NK-92 (cell line): ENCODE results near the gene FBXO46.
"Not testable (repeated sequence)": the region's sequence is repeated elsewhere in the genome, so short reads cannot be mapped to it uniquely, and the experiment has no call there.

Source experiments
- DNase-seq: peaks from one replicate; lab custom pipeline; 2025; ENCODE audit not compliant: unreplicated experiment; lab: John Stamatoyannopoulos, UW

Gene FBXO46

DNA sequence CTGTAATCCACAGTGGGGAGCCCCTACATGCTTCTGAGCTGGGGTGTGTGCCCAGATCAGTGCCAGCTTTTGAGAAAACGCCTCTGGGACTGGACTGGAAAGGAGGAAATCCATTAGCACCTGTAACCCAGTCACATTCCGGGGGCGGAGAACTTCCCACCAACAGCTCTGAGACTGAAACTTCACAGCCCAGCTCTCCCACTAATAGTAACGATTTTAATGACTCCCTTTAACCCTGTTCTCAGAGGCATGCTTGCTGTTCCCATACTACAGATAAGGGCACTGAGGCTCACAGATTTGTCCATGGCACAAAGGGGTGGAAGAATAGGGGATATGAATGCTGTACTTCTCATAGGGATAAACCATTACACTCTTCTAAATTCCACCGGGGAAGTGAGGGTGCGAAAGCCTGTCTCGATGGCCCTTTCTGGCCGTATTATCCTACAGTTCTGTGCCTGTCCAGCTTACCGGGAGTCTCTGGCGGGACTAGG, 851 bp downstream of the FBXO46 start:
- no peak for DNase-seq

DNA sequence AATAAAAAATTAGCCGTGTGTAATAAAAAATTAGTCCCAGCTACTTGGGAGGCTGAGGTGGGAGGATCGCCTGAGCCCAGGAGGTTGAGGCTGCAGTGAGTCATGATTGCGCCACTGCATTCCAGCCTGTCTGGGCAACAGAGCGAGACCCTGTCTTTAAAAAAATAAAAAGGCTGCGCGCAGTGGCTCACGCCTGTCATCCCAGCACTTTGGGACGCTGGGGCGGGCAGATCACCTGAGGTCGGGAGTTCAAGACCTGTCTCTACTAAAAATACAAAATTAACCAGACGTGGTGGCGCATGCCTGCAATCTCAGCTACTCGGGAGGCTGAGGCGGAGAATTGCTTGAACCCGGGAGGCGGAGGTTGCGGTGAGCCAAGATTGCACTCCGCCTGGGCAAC, 2.0 kb downstream of the FBXO46 start:
- not testable (repeated sequence) for DNase-seq

DNA sequence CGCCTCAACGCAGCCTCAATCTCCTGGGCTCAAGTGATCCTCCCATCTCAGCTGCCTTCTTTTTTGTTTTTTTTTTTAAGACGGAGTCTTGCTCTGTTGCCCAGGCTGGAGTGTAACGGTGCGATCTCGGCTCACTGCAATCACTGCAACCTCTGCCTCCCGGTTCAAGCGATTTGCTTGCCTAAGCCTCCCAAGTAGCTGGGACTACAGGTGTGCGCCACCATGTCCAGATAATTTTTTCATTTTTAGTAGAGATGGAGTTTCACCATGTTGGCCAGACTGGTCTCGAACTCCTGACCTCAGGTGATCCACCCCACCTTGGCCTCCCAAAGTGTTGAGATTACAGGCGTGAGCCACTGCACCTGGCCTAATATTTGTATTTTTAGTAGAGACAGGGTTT, 10.6 kb downstream of the FBXO46 start:
- not testable (repeated sequence) for DNase-seq

DNA sequence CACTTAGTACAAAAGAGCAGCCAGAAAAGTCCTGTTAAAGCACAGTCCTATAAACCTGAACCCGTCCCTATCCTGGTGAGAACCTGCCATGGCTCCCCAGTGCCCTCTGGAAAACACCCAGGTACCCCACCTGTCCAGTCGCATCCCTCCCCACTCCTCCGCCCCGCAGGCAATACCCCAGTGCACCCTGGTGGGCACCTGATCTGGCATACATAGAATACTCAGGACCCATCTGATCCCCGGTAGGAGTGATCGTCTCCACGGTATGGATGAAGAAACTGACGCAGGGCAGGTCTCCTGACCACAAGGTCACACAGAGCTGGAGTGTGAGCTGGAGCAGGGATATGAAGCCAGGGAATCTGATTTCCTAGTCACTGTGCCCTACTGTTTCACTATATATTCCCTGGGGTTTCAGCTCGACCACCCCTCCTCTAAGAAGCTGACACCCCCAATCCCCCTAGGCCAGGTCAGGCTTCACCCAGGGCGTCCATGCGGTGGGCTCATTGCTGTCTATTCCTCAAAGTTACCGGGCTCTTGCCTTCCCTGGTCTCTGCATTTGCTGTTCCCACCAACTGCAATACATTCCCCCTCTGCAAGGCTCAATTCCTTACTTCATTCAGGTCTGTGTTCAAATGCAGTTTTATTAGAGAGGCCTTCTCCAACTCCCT, 12.6 kb downstream of the FBXO46 start:
- DNase-seq, result no peak

DNA sequence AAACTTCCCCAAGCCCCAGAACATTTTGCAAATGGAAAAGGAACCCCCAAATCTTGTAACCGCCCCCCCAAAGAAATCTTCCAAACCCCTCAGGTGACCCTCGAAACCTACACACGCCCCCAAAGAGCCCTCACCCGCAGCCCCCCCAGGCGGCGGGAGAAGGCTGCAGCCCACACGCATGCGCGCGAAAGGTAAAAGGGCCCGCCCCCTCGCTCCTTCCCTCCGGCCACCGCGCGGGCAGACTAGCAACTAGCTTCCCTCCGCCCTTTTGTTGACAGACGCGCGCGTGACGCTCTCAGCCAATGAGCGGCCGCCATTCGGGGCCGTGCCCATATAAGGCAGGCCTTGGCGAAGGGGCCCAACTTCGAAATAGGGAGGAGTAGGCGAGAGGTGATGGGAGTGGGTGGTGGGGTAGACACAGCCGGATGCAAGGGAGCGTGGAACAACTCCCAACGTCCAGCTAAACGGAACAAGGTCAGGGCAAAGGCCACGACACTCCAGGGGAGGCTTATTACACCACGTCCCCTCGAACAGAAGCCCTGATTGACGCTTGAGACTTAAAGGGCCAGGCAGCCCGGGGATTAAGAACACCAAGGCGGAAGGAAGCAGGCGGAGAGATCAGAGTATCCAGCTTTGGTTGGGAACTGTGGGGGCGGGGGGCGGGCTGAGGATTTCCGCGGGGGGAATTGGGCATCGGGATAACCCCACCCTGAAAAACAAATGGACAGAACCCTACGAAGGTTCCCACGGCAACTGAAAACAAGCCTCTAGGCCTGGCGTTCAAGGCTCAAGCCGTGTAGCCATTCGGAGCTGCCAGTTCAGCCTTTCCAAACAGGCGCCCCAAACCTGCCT, 13.3 kb downstream of the FBXO46 start:
- DNase-seq, result peak; percentile 87

DNA sequence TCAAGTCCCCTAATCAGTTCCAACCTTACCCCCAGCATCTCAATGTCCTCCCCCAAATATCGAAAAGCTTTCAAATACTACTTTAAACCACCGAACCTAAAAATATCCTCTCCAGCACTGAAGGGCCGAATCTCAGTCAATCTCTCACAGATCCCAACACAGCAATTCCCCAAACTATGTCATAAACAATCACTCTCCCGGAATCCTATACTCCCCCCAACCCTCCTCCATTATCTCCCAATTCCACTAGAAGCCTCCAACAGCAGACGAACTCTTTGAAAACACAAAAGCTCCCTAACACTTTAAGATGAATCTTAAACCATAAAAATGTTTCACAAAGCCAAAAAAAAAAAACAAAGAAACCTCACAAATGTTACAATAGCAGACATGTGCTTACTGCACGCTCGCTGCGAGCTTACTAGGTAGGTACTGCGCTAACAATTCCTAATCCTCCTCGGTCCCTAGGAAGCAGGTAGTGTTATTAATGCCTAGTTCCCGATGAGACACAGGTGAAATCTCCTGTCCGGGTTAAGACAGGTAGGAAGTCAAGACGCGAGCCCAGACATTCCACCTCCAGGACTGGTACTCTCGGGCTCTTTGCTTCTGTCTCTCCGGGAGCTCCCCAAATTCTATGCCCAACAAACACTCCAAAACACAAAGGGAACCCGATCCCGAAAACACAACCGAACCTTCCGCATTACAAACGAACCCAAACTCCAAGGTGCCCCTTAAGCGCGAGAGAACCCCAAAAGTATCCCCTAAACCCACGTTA, 14.2 kb downstream of the FBXO46 start:
- no peak for DNase-seq

DNA sequence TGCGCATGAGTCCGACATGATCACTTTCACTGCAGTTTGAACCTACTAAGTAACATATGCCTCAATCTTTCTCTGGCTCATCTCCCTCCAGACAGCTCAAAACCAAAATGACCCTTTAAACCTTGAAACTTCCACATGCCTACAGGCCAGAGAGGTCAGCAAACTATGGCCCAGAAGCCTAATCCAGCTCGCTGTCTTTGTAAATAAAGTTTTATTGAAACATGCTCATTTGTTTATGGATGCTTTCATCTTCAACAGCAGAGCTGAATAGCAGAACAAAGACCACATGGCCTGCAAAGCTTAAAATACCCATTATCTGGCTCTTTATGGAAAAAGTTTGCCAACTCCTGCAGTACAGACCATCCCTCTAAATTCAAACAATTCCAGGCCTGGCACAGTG, 15.6 kb downstream of the FBXO46 start:
- DNase-seq, result no peak

DNA sequence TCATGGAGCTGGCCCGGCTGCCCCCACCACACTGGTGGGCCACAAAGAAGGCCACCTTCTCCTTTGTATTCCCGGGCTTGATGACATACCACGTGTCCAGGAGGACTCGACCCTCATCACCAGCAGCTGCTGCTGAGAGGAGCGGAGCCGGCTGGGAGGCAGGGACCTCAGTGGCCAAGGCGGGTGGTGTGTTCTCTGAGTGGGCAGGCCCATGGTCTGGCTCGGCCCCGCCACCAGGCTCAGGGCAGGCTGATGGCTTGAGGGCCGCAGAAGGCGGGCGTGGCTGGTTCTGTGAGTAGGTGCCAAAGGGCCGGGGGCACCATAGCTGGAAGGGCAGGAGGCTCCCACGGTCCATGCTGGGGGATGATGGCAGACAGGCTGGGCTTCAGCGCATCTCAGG, 17.6 kb downstream of the FBXO46 start:
- no peak for DNase-seq

DNA sequence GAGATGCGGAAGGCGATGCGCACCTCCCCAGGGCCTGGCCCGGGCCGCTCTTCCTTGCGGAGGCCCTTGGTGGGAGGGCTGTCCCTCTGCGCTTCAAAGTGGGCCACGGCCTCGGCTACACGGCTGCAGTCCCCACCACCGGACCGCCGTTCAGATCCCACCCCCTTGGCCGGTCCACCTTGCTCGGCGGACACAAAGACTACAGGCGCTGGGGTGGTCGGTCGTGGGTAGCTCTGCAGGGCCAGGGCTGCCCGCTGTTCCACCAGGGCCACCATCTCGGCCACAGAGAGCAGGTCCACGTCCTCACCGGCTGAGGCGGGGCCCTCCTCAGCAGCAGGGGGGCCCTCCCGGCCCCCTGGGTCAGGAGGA, 18.0 kb downstream of the FBXO46 start:
- DNase-seq, result no peak

DNA sequence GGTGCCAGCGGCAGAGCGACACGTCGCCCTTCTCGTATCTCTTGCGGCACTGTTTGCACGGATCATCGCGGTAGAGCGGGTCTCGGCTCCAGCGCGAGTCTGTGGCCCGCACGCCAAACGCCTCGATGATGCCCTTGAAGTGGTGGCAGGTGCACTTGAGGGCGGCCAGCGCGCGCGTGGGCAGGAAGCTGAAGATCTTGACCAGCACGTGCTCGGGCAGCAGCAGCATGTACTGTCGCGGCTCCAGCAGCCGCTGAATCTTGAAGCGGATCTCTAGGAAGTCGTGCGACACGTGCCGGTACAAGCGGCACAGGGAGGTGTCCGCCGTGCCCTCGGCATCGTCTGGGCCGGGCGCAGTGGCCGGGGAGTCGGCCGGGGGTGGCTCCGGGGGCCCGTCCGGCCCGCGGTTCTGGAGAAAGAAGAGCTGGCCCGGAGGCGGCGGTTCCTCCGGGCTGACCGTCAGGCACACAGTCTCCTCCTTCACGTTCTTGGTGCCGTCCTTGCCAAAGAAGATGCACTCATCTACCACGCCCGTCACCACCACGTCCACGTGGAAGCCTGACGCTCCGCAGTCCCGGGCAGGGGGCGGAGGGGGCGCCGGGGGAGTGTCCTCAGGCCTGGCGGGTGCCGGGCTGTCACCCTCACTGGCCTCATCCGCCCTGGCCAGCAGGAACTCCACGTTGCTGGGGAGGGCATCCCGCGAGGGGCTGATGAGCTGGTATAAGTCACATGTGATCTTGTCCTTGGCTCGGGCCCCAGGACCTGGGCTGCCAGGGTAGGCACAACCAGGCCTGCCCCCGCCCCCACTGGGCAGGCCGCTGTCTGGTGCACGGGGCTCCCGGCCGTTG, 18.6 kb downstream of the FBXO46 start:
- DNase-seq, result no peak

DNA sequence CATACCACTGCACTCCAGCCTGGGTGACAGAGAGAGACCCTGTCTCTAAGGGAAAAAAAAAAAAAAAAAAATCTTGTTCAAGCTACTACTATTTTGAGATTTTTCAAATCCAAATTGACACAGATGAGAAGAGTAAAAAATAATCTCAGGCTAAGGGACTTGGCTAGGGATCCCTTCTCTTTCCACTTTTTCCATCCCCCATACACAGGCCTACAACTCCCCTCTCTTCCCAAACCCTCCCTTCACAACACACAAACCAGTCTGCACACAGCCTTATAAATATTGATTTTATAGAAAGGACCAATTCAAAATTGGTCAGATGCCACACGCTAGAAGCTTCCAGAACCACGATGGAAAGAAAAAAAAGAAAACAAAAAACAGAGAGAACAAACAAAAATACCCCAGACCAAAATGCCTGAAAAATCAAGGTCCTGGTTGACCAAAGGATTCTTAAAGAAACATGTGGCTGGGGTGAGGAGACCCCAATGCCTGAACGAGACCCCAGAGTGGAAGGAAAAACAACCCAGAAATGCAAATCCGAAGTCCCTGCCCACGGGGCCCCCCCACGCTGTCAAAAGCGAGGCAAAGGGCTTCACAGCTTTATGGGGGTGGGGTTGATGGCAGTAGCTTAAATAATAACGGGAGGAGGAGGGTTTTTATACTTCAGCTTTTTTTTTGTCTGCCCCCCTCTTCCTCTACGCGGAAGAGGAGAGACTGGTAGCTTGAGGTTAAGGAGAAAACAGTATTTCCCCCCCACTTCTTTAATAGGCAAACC, 20.2 kb downstream of the FBXO46 start:
- no peak for DNase-seq

DNA sequence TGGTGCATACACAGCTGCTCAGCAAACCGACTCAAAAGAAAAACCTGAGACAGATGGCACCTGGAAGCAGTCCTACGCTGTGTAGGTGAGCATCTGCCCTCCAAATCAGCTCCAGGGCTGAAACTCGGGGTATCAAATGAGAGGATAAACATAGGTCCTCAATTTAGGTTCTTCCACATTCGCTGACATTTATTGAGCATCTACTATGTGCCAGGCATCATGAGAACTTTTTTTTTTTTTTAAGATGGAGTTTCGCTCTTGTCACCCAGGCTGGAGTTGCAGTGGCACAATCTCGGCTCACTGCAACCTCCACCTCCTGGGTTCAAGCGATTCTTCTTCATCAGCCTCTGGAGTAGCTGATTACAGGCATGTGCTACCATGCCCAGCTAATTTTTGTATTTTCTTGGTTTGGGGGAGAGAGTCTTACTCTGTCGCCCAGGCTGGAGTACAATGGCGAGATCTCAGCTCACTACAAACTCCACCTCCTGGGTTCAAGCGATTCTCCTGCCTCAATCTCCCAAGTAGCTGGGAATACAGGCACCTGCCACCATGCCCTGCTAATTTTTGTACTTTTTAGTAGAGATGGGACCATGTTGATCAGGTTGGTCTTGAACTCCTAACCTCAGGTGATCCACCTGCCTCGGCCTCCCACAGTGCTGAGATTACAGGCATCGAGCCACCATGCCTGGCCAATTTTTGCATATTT, 24.8 kb downstream of the FBXO46 start:
- DNase-seq, result no peak

DNA sequence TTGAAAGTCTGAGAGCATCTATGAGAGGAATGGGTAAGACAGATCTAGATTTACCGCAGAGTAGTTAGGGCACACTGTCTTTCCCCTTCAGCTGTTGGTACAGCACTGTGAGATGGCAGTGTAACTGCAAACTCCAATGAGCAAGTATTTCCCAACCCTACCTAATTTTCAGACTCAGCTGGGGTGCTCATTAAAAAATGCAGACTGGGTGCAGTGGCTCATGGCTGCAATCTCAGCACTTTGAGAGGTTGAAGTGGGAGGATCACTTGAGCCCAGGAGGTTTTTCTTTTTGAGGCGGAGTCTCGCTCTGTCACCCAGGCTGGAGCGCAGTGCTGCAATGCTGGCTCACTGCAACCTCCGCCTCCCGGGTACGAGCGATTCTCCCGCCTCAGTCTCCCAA, 25.6 kb downstream of the FBXO46 start:
- no peak for DNase-seq

DNA sequence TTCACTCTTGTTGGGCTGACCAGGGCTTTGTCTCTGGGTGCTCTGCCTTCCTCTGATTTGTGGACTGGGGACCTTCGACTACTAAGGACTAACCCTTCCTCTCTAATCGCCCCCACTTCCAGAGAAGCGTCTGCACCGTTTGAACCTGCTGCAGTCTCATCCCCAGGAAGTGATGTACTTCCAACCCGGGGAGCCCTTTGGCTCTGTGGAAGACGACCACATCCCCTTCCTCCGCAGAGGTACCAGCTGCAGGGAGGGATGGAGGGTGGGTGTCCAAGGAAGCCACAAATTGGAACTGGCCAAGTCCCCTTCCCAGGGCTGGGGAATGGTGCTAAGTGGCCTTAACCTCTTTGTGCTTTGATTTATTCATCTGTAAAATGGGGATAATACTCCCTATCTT, 29.0 kb downstream of the FBXO46 start:
- no peak for DNase-seq

DNA sequence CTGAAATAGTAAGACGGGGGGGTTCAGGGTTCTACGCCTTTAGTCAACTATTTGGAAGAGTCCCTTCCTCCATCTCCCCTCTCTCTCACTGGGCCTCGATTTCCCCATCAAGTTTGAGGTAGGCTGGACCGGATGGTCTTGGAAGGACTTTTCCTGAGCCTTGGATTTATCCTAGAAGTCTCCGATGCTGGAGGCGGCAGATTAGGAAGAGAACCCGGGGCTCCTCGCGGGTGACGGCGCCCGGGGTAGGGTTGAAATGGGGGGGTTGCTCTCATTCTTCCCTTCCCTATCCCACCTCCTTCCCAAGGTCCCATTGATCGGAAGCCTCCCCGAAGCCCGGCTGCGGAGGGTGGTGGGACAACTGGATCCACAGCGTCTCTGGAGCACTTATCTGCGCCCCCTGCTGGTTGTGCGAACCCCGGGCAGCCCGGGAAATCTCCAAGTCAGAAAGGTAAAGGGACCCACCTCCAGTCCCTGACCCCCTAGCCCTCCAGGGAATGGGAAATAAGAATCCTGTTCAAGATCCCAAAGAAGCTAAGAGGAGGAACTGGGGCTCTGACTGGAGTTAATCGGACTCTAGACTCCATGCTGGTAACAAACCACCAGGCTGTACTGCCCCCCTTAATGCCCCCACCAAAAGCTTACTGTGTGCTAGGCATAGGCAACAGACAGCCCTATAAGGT, 37.4 kb downstream of the FBXO46 start:
- no peak for DNase-seq

DNA sequence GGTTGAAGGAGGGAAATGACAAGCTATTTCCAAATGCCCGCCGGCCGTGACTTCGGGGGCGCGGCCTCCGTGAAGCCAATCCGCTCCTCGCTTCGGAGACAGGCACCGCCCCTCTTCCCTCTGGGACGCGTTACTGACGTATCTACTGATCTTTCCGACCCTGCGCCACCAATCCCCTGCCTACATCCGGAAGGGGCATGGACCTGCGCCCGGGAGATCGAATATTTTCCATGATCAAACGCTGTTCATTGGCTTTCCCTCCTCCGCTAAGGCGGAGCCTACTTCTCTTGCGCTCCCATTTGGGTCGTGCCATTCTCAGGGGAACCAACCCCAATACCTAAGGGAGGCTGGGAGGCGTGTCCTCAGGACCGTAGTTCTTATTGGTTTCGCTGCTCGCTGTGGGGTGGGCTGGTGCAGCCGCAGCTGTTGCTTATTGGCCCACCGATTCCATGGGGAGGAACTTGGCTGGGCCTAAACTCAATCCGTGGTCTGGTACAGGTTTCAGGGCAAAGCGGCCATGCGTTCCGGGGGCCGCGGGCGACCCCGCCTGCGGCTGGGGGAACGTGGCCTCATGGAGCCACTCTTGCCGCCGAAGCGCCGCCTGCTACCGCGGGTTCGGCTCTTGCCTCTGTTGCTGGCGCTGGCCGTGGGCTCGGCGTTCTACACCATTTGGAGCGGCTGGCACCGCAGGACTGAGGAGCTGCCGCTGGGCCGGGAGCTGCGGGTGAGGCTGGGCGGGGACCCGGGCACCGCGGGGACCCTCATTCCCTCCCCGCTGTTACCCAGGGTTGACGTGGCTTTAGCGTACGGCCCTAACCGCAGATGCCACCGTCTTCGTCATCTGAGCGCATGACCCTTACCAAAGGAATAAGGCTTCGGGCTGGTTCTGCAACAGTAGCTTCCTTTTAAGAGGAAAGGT, 38.2 kb downstream of the FBXO46 start, which contains the start of gene QPCTL:
QPCTL (plus strand) TSS at position 480 of the 919 bp plus-strand sequence; CDS start at position 518, 38 bp downstream.
- peak; percentile 92 for DNase-seq

DNA sequence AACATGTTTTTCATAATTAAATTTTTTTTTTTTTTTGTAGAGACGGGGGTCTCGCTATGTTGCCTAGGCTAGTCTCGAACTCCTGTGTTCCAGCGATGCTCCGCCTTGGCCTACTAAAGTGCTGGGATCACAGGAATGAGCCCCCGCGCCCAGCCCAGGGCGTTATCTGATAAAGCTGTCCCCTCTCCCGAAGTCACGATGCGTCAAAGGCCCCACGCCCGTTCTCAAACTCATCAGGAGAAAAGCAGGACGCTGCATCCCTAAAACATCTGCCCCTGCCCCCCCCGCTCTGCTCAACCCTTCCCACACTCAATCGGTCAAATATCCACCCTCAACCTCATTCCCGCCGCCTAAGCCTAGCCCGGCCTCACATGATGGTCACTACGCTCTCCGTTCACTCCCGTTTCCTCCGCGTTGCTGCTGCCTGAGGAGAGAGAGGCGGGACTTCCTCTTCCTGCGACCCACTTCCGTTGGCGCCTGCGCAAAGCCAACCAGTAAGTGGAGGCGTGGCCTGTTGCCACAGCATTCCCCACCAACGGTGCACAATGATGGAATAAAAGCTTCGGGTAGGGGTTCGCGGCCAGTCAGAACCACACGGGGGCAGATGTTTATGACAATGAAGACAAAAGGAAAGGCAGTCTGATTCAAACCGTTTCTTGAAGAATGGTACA, 39.0 kb downstream of the FBXO46 start, which contains the start of gene SNRPD2:
SNRPD2 (minus strand) TSS at position 438 of the 671 bp plus-strand sequence; CDS start at position 373, 65 bp downstream.
- peak; percentile 70 for DNase-seq
